Measurements from ENCODE around the gene POU3F2.

Gene POU3F2

DNA sequence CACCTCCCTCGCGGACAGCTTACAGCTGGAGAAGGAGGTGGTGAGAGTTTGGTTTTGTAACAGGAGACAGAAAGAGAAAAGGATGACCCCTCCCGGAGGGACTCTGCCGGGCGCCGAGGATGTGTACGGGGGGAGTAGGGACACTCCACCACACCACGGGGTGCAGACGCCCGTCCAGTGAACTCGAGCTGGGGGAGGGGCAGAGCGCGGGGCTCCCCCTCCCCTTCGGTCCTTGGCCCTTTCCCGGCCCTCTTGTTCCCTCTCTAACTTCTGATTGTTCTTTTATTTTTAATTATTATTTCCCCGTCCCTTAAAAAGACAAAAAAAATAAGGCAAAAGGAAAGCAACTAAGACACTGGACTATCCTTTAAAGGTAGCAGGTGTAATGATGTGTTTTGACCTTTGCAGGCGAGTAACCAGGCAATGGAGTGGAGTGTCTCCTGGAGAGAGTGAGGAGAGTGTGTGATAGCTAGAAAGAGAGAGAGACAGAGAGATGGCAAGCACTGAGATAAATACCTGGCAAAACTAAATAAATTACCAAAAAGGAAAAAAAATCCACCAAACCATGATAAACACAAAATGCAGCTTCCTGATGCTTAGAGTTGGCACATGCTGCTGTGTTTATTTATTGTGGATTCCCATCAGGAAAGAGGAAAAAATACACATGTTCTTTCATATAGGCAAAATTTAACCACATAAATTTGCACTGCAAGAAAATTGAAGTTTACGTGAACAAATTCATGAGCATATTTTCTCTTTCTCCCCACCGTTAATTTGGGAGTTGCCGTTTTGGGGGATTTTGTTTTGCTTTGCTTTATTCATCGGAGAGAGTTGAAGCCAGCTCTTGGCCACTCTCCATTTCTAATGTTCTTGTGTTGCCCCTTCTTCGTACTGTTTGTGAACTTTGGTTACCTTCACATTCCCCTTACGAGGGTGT is 1.9 kb downstream of the POU3F2 start:
- no peak for TF ChIP-seq FOXM1 (IDR thresholded peaks at IDR 0.05; ENCODE audit: borderline replicate concordance)
- POLR2A ChIA-PET, result interaction anchor here (1.1 to 1.3 kb wide), 2 partner anchors 9 to 59 kb away, joined by 3 to 4 read pairs; no protein-coding TSS in a partner anchor
- no peak for DNase-seq (ENCODE audit: extremely low spot score)
- CTCF ChIA-PET, result interaction anchor here (0.6 to 2.5 kb wide), 6 partner anchors 13 to 1781 kb away, joined by 3 to 15 read pairs (median 4); no protein-coding TSS in a partner anchor

GRCh38 chr6:98836962-98837944 is 2.9 kb downstream of the POU3F2 start:
- TF ChIP-seq, protein P1, sequence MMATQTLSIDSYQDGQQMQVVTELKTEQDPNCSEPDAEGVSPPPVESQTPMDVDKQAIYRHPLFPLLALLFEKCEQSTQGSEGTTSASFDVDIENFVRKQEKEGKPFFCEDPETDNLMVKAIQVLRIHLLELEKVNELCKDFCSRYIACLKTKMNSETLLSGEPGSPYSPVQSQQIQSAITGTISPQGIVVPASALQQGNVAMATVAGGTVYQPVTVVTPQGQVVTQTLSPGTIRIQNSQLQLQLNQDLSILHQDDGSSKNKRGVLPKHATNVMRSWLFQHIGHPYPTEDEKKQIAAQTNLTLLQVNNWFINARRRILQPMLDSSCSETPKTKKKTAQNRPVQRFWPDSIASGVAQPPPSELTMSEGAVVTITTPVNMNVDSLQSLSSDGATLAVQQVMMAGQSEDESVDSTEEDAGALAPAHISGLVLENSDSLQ (IDR thresholded peaks at IDR 0.05), result peak; percentile 79
- no peak for TF ChIP-seq FOXM1 (IDR thresholded peaks at IDR 0.05; ENCODE audit: borderline replicate concordance)
- TF ChIP-seq L3MBTL2 (conservative IDR thresholded peaks at IDR 0.05), result peak; percentile 36; the same call in 1 of the 2 replicates
- no peak for TF ChIP-seq CTBP1 (IDR thresholded peaks at IDR 0.05; ENCODE audit: borderline replicate concordance)
- TF ChIP-seq TARDBP (IDR thresholded peaks at IDR 0.05), result no peak
- no peak for TF ChIP-seq NFRKB (IDR thresholded peaks at IDR 0.05)
- no peak for TF ChIP-seq ELF4 (IDR thresholded peaks at IDR 0.05)
- no peak for TF ChIP-seq LEF1 (IDR thresholded peaks at IDR 0.05; ENCODE audit: borderline replicate concordance)
- TF ChIP-seq SUZ12 (IDR thresholded peaks at IDR 0.05), result no peak
- no peak for TF ChIP-seq ZNF384 (IDR thresholded peaks at IDR 0.05)
- no peak for TF ChIP-seq ARNT (IDR thresholded peaks at IDR 0.05)
- TF ChIP-seq FOXK2 (IDR thresholded peaks at IDR 0.05), result no peak
- no peak for TF ChIP-seq HDGF (IDR thresholded peaks at IDR 0.05; ENCODE audit: borderline replicate concordance)
- no peak for TF ChIP-seq FOXA1 (IDR thresholded peaks at IDR 0.05)
- POLR2A ChIA-PET, result interaction anchor here (1.3 kb wide), 1 partner anchor 10 kb away, joined by 4 read pairs; no protein-coding TSS in a partner anchor
- CTCF ChIA-PET, result interaction anchor here (0.6 to 2.5 kb wide), 3 partner anchors 68 to 1710 kb away, joined by 3 to 15 read pairs (median 4); no protein-coding TSS in a partner anchor
- DNase-seq (ENCODE audit: extremely low spot score), result no peak

DNA sequence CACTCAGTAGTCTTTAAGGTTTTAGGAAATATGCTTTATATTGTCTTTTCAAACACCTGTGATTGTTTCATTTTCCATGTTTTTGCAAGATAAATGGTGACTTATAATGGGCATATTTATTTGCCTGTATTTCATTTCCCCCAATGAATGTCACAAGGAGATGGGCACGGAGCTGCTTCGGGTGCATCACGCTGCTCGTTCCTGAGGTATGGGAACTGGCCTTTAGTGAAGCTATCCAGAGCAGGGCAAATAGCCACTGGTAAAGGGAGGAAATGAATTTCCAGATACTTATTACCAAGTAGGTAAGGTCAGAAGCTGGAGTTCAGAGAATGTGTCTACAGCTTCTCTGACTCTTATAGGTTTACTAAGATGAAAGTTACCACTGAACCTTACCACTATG is 3.7 kb downstream of the POU3F2 start:
- no peak for DNase-seq (ENCODE audit: extremely low spot score)
- ChIA-PET CTCF (interaction anchor here (0.6 to 2.5 kb wide), 3 partner anchors 68 to 562 kb away, joined by 3 to 15 read pairs (median 4); no protein-coding TSS in a partner anchor), POLR2A (interaction anchor here (1.3 kb wide), 1 partner anchor 10 kb away, joined by 4 read pairs; no protein-coding TSS in a partner anchor)
- TF ChIP-seq, protein P1 (IDR thresholded peaks at IDR 0.05), result peak; percentile 67
- TF ChIP-seq HDGF (IDR thresholded peaks at IDR 0.05; ENCODE audit: borderline replicate concordance), result no peak

- ChIA-PET POLR2A (no interaction called here), CTCF (interaction anchor here (2.5 kb wide), 1 partner anchor 69 kb away, joined by 15 read pairs; no protein-coding TSS in a partner anchor)
- no peak for DNase-seq (ENCODE audit: extremely low spot score)
- TF ChIP-seq ARNT (IDR thresholded peaks at IDR 0.05), result no peak
- no peak for TF ChIP-seq L3MBTL2 (conservative IDR thresholded peaks at IDR 0.05)
- no peak for TF ChIP-seq FOXK2 (IDR thresholded peaks at IDR 0.05)
- no peak for TF ChIP-seq CTBP1 (IDR thresholded peaks at IDR 0.05; ENCODE audit: borderline replicate concordance)
- no peak for TF ChIP-seq SP1 (IDR thresholded peaks at IDR 0.05)
- no peak for TF ChIP-seq FOXM1 (IDR thresholded peaks at IDR 0.05; ENCODE audit: borderline replicate concordance)
- TF ChIP-seq, protein P1 (IDR thresholded peaks at IDR 0.05), result no peak
- no peak for TF ChIP-seq FOXA1 (IDR thresholded peaks at IDR 0.05)
- no peak for TF ChIP-seq LEF1 (IDR thresholded peaks at IDR 0.05; ENCODE audit: borderline replicate concordance)
- no peak for TF ChIP-seq TARDBP (IDR thresholded peaks at IDR 0.05)
- no peak for TF ChIP-seq ZNF384 (IDR thresholded peaks at IDR 0.05)
- no peak for TF ChIP-seq SUZ12 (IDR thresholded peaks at IDR 0.05)
- no peak for TF ChIP-seq NFRKB (IDR thresholded peaks at IDR 0.05)
These were observed 4.6 kb downstream of the POU3F2 start for GRCh38 chr6:98838975-98839374.

GRCh38 chr6:98839781-98840361 is 5.5 kb downstream of the POU3F2 start:
- ChIA-PET POLR2A (no interaction called here), CTCF (interaction anchor here (0.6 to 1.0 kb wide), 2 partner anchors 70 to 71 kb away, joined by 3 read pairs; no protein-coding TSS in a partner anchor)
- TF ChIP-seq FOXM1 (IDR thresholded peaks at IDR 0.05; ENCODE audit: borderline replicate concordance) (no peak), HDGF (IDR thresholded peaks at IDR 0.05; ENCODE audit: borderline replicate concordance) (no peak), L3MBTL2 (conservative IDR thresholded peaks at IDR 0.05) (no peak), FOXK2 (IDR thresholded peaks at IDR 0.05) (no peak), ZNF384 (IDR thresholded peaks at IDR 0.05) (no peak), TARDBP (IDR thresholded peaks at IDR 0.05) (no peak)
- DNase-seq (ENCODE audit: extremely low spot score), result no peak

Measured in HEK293T (cell line).